NCI-H345 treated with DMSO at 0.1 percent for 48 hours (cell line): ENCODE data around the gene WDR5B.
A peak's percentile ranks its signal among the peaks of the same experiment; 100 is the strongest.

Experiments
- DNase-seq: peaks from one replicate; lab custom pipeline; 2025; ENCODE audit not compliant: unreplicated experiment; lab: John Stamatoyannopoulos, UW

Gene WDR5B

DNA sequence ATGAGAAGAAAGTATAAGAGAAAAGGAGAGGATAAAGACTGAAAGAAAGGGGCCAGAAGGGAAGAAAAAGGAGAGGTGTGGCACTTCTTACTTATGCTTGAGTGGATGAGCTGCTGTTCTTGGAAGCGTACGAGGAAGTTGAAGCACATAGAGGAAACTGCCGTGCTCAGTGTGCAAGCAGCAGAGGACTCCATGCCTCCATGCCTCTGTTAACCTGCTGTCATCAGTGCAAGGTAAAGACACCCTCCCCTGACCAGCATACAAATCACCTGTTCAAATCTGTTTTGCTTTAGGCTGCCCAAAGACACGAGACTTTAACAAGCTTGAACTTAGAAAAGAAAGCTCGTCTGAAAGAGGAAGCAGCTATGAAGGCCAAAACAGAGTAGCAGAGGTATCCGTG lies 6.4 kb downstream of the WDR5B start:
- DNase-seq = no peak

- DNase-seq = no peak
Observed at GRCh38 chr3:122407946-122408345, 7.9 kb downstream of the WDR5B start.

- DNase-seq = no peak
Observed at GRCh38 chr3:122406198-122406597, 9.7 kb downstream of the WDR5B start.

- DNase-seq = no peak
Observed at GRCh38 chr3:122405015-122405414, 10.8 kb downstream of the WDR5B start.

DNA sequence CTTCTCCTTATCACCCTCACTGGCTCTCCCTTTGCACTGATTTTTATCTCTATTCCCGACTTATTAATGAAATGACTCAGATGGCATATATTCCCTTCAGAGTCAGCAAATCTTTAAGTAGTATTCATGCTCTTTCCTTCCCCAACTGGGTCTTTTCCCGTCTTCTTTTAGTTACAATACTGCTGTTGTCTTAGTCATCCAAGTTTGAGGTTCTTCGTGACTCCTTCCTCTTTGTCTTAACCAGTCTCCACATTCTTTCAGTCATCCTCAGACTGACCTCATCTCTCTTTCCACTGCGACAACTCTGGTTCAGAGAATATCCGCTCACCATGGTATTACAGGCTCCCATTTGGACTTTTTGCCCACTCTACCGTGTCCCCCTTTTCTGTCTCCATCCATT lies 12.4 kb downstream of the WDR5B start:
- DNase-seq = no peak

DNA sequence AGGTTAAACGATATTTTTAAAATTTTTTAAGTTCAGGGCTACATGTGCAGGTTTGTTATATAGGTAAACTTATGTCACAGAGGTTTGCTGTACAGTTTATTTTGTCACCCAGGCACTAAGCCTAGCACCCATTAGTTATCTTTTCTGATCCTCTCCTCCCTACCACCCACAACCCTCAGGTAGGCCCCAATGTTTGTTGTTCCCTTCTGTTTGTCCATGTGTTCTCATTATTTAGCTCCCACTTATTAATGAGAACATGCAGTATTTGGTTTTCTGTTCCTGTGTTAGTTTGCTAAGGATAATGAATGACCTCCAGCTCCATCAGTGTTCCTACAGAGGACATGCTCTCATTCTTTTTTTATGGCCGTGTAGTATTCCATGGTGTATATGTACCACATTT lies 16.9 kb downstream of the WDR5B start:
- DNase-seq = no peak

GRCh38 chr3:122397201-122397600 lies 18.7 kb downstream of the WDR5B start:
- DNase-seq = no peak

DNA sequence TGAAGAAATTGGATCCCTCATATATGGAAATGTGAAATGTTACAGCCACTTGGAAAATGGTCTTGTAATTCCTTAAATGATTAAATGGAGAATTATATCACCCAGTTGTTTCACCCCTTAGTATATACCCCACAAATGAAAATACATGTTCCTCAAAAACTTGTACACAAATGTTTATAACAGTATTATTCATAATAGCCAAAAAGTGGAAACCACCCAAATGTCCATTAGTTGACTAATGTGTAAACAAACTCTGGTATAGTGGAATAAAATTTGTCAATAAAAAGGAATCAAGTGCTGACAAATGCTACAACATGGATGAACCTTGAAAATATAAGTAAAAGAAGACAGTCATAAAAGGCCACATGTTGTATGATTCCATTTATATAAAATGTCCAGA lies 19.4 kb downstream of the WDR5B start:
- no peak for DNase-seq

GRCh38 chr3:122395582-122395981 lies 20.3 kb downstream of the WDR5B start:
- no peak for DNase-seq

DNA sequence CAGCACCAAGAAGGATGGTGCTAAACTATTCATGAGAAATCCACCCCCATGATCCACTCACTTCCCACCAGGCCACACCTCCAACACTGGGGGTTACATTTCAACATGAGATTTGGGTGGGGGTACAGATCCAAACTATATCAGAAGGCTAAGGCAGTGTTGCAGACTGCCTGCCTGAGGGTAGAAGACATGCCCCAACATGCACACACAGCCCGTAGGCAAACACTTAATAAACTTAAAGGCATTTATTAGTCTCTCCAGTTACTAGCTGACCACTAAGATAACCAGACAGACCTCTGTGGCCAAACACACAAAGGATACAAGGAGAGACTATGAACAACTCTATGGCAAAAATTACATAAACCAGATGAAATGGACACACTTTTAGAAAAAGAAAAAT lies 21.7 kb downstream of the WDR5B start:
- DNase-seq = no peak

DNA sequence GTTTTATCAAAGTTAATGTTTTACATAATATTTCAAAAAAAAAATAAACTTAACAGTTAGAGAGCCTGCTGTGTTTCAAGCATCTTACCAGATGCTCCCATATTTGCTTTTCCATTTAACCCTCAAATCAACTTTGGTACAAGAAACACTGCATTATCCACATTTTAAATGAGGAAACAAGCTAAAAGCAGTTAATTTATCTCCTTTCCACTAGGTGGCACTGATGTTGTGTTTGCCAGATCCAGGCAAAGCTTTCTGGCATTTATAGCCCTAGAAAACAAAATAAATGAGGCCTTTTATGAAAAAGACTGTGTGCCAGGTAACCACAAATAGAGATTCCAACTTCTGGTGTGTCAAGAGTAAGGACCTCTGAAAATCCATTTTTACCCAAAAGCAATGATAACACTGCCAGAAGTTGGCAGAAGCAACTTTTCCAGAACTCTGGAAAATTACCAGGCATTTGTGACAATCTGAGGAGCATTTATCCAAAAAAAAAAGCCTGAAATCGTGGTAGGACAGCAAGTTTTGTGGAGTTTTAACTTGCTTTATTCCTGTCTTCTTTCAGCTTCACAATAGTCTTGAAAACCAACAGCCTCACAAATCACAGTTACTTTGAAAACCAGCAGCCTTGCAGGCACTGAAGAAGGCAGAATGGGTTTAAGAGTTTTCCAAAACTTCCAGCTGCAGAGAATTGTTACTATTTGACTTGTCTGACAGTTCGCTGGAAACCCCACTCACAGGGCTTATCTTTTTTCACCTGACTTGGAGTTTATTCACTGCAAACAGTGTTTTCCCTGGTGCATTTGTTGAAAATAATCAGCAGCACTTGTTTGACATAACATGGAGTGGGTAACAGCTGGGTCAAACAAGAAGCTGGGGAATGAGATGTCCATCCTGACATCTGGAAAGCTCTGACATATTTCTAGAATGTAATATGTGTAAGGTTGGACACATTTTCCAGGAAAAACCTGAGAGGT lies 22.7 kb downstream of the WDR5B start:
- peak; percentile 2 for DNase-seq

- DNase-seq = no peak
Observed at GRCh38 chr3:122391681-122392446, 24.0 kb downstream of the WDR5B start.

GRCh38 chr3:122390665-122391064 lies 25.2 kb downstream of the WDR5B start:
- DNase-seq = no peak

GRCh38 chr3:122389892-122390291 lies 26.0 kb downstream of the WDR5B start:
- DNase-seq = no peak

GRCh38 chr3:122389197-122389596 lies 26.7 kb downstream of the WDR5B start:
- DNase-seq = no peak

- DNase-seq = no peak
Observed at GRCh38 chr3:122387709-122388108, 28.2 kb downstream of the WDR5B start.

DNA sequence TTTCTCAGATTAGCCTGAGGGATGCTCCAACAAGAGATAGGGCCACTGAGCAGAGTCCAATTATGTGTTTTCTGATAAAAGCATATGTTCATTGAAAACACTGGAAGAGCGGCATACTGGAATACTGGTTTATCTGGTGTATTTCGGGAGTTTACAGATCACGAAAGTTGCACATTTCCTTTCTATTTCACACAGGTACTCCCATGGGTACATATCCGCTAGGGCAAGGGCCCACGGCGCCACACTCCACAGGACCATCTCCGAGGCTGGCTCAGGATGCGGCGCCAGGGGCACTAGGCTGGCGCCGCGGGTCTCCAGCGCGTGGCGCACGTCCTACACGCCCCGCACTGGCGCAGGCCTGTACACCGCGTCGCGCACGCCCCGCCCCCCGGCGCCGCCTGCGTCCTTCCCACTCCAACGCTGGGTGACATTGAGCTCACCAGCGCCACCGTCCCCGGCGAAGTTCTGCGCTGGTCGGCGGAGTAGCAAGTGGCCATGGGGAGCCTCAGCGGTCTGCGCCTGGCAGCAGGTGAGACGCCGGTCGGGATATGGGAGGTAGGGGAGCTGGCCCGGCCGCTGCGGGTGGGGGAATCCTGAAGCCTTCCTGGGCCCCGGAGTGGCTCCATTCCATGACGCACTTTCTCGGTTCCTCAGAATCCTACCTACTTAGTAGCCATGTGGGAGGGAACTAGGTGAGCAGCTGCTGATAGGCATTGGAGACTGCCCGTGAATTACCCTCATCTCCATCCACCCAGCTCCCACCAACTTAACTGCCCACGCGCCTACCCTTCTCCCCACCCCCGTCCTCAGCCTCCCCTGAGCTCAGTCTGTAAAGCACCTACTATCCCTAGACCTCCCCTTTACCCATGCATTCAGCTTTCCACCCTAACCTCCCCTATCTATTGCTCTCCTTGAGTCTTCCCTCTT lies 31.8 kb downstream of the WDR5B start, which contains the start of gene FAM162A:
Gene FAM162A (plus strand): TSS at position 412 of the 927 bp plus-strand sequence. CDS start 84 bp downstream, at position 496.
- peak; percentile 74 for DNase-seq

GRCh38 chr3:122382888-122383666 lies 32.8 kb downstream of the WDR5B start, which contains the start of gene MIX23:
MIX23 (minus strand) TSS chr3:122383231; CDS start chr3:122383224, 7 bp downstream.
- peak; percentile 68 for DNase-seq

DNA sequence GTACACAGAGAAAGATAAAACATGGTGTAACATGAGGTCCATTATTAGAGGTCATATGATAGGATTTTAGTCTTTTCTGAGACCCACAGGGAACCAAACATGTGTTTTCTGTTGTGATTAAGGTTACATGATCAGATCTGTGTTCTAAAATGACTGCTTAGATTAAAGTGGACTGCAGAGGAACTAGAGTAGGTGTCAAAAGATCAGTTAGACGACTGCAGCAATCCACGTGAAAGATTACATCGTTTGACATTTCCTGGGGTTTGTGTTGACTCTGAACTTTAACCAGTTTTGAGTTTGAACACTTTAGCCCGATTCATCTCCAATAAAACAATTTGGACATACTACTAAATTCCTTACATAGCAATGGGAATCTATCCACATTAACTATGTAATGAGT lies 37.9 kb downstream of the WDR5B start:
- DNase-seq = no peak

GRCh38 chr3:122374034-122374433 lies 41.8 kb downstream of the WDR5B start:
- no peak for DNase-seq
